A549 treated with AZD2906 at 1 μM for 4 hours (cell line): ENCODE results near the gene KCTD1. TPM values are rescaled to one million over a fixed set of nuclear protein-coding genes. Genes with fewer than 3 reads are reported as not detected.

Experiments used
- total RNA-seq: library from RNA; stranded (reverse); fragments of 200-300 nt; extraction: Qiagen RNA extraction; gene quantifications from 5 replicates; pipeline ENCODE4 v1.2.3, GENCODE V29; 2022

KCTD1 gene
- 33.0 to 39.4 TPM (median 35.6 TPM) in 5 replicates for total RNA-seq

GRCh38 chr18:26548415-26549262, at the start of gene KCTD1:
Gene KCTD1, minus strand, starts transcription at chr18:26548553. Its CDS starts 17 bp downstream, at chr18:26548536.

